ENCODE measurements around the gene DBF4. TPM values are rescaled to one million over a fixed set of nuclear protein-coding genes. Genes with fewer than 3 reads are reported as not detected.
"Not testable (repeated sequence)": the region's sequence is repeated elsewhere in the genome, so short reads cannot be mapped to it uniquely, and the experiment has no call there.

The DBF4 gene
- total and polyA plus RNA-seq, 9 of the 15 experiments (the other 6 are each of a cell fraction or from before 2014, with no cell fraction given): 37.8 to 145 (median 104) TPM

DNA sequence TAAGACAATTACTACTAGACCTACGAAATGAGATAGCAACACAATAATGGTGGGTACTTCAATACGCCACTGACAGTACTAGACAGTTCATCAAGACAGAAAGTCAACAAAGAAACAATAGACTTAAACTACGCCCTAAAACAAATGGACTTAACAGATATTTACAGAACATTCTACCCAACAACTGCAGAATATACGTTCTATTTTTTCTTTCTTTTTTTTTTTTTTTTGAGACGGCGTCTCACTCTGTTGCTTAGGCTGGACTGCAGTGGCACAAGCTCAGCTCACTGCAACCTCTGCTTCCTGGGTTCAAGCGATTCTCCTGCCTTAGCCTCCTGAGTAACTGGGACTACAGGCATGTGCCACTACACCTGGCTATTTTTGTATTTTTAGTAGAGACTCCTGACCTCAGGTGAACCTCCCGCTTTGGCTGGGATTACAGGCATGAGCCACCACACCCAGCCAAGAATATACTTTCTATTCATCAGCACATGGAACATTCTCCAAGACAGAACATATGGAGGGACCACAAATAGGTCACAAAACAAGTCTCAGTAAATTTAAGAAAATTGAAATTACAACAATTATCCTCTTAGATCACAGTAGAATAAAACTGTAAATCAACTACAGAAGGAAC, 46.6 kb downstream of the DBF4 start:
- H3K4me2 ChIP-seq (ENCODE audit: insufficient read depth, low read length); CTCF ChIA-PET (ENCODE audit: low intra/inter-chr PET ratio); DNase-seq (ENCODE audit: extremely low read depth in 1 of 4, low spot score in 3 of 4); H3K4me3 ChIP-seq; H4K20me1 ChIP-seq (replicated peaks; ENCODE audit: control insufficient read depth, insufficient read depth, low read length); H3K36me3 ChIP-seq (ENCODE audit: control insufficient read depth, insufficient read depth, low read length); H3K9me3 ChIP-seq (replicated peaks; ENCODE audit: control insufficient read depth, insufficient read depth, low read depth, low read length); H3K27ac ChIP-seq (ENCODE audit: extremely low read depth, low read depth, low read length); H2AFZ ChIP-seq (ENCODE audit: low read depth, low read length); in situ Hi-C loops (cut with MboI); H3K4me1 ChIP-seq (replicated peaks in 1 of 2; ENCODE audit: control insufficient read depth in 2 of 2, insufficient read depth in 2 of 2, low read length in 2 of 2); H3K9ac ChIP-seq (ENCODE audit: insufficient read depth in 1 of 2, low read depth in 2 of 2, low read length in 2 of 2); FAIRE-seq; POLR2A ChIA-PET; BruUV-seq (replicated peaks); H3K79me2 ChIP-seq (ENCODE audit: control insufficient read depth, insufficient read depth, low read length); intact Hi-C loops (cut with micrococcal nuclease); H3K9me1 ChIP-seq (ENCODE audit: control insufficient read depth, insufficient read depth, low read length); ATAC-seq: not testable (repeated sequence)
- 15% methylated on average over 8 of the region's 8 CpGs for WGBS (ENCODE audit: insufficient coverage, low coverage, missing lambda C conversion rate)
- peaks cover 9 to 12% of the 10 kb centered on the region in 2 experiments; a peak in 3 of 5 replicates for H3K27me3 ChIP-seq (ENCODE audit: control insufficient read depth in 2 of 2, insufficient read depth in 2 of 2, low read length in 2 of 2)

- H3K36me3 ChIP-seq (ENCODE audit: control insufficient read depth, insufficient read depth, low read length): no peaks in the 10 kb centered on the region
- TF ChIP-seq ZNF121 (CRISPR knock-in tag; conservative IDR thresholded peaks at IDR 0.05) (no peak), CTCF (IDR thresholded peaks at IDR 0.05 in 2 of 3, conservative IDR thresholded peaks at IDR 0.05 in 1 of 3; ENCODE audit: insufficient read depth in 2 of 3, low read depth in 1 of 3, low read length in 3 of 3) (0 out of 6 replicates have a peak, but pooled peaks of 1 of the 3 experiments have one; percentile 8), NFIC (IDR thresholded peaks at IDR 0.05) (peak; percentile 74)
- TF ChIP-seq, protein P1, sequence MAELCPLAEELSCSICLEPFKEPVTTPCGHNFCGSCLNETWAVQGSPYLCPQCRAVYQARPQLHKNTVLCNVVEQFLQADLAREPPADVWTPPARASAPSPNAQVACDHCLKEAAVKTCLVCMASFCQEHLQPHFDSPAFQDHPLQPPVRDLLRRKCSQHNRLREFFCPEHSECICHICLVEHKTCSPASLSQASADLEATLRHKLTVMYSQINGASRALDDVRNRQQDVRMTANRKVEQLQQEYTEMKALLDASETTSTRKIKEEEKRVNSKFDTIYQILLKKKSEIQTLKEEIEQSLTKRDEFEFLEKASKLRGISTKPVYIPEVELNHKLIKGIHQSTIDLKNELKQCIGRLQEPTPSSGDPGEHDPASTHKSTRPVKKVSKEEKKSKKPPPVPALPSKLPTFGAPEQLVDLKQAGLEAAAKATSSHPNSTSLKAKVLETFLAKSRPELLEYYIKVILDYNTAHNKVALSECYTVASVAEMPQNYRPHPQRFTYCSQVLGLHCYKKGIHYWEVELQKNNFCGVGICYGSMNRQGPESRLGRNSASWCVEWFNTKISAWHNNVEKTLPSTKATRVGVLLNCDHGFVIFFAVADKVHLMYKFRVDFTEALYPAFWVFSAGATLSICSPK (IDR thresholded peaks at IDR 0.05; ENCODE audit: borderline replicate concordance): no peak
- ATAC-seq: peak; percentile 56; the same call in 2 of the 3 replicates
- H3K9me3 ChIP-seq (replicated peaks; ENCODE audit: control insufficient read depth, insufficient read depth, low read depth, low read length): no peaks in the 10 kb centered on the region
- no peak overlapping the region for H2AFZ ChIP-seq (ENCODE audit: low read depth, low read length)
- no peak overlapping the region for H3K4me2 ChIP-seq (ENCODE audit: insufficient read depth, low read length)
- in situ Hi-C loops (cut with MboI): no loop called here
- H3K4me1 ChIP-seq (replicated peaks in 1 of 2; ENCODE audit: control insufficient read depth in 2 of 2, insufficient read depth in 2 of 2, low read length in 2 of 2): no peaks in the 10 kb centered on the region
- BruUV-seq (replicated peaks): no TSS peak
- no peak overlapping the region for H3K27ac ChIP-seq (ENCODE audit: extremely low read depth, low read depth, low read length)
- no peak overlapping the region for H3K4me3 ChIP-seq
- H4K20me1 ChIP-seq (replicated peaks; ENCODE audit: control insufficient read depth, insufficient read depth, low read length): no peaks in the 10 kb centered on the region
- DNase-seq (ENCODE audit: extremely low read depth in 1 of 4, low spot score in 3 of 4): peak in 1 of 4 experiments; percentile 22
- no peak overlapping the region for H3K9ac ChIP-seq (ENCODE audit: insufficient read depth in 1 of 2, low read depth in 2 of 2, low read length in 2 of 2)
- no peaks in the 10 kb centered on the region for H3K79me2 ChIP-seq (ENCODE audit: control insufficient read depth, insufficient read depth, low read length)
- ChIA-PET CTCF (ENCODE audit: low intra/inter-chr PET ratio) (no interaction called here), POLR2A (interaction anchor here (1.7 kb wide), 1 partner anchor 16 kb away, joined by 3 read pairs; no protein-coding TSS in a partner anchor)
- WGBS (ENCODE audit: insufficient coverage, low coverage, missing lambda C conversion rate): 4% methylated on average over 6 of the region's 6 CpGs
- FAIRE-seq: no peak
- no peaks in the 10 kb centered on the region for H3K9me1 ChIP-seq (ENCODE audit: control insufficient read depth, insufficient read depth, low read length)
- intact Hi-C loops (cut with micrococcal nuclease): no loop called here
- H3K27me3 ChIP-seq (ENCODE audit: control insufficient read depth in 2 of 2, insufficient read depth in 2 of 2, low read length in 2 of 2): no peaks in the 10 kb centered on the region; a peak in 1 of 5 replicates
Measured at GRCh38 chr7:87926581-87927461, 50.5 kb downstream of the DBF4 start.

Measured in K562 (cell line).